HG03457 (cell line): ENCODE results near the gene AOC1.
"Not testable (repeated sequence)": the region's sequence is repeated elsewhere in the genome, so short reads cannot be mapped to it uniquely, and the experiment has no call there.

ENCODE experiments used
- ATAC-seq: cut with Tn5 transposase; IDR thresholded peaks from one replicate; pipeline ENCODE4 v1.9.1; 2021; ENCODE audit warnings: moderate number of reproducible peaks; ENCODE audit not compliant: unreplicated experiment

Gene AOC1, protein sequence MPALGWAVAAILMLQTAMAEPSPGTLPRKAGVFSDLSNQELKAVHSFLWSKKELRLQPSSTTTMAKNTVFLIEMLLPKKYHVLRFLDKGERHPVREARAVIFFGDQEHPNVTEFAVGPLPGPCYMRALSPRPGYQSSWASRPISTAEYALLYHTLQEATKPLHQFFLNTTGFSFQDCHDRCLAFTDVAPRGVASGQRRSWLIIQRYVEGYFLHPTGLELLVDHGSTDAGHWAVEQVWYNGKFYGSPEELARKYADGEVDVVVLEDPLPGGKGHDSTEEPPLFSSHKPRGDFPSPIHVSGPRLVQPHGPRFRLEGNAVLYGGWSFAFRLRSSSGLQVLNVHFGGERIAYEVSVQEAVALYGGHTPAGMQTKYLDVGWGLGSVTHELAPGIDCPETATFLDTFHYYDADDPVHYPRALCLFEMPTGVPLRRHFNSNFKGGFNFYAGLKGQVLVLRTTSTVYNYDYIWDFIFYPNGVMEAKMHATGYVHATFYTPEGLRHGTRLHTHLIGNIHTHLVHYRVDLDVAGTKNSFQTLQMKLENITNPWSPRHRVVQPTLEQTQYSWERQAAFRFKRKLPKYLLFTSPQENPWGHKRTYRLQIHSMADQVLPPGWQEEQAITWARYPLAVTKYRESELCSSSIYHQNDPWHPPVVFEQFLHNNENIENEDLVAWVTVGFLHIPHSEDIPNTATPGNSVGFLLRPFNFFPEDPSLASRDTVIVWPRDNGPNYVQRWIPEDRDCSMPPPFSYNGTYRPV

DNA sequence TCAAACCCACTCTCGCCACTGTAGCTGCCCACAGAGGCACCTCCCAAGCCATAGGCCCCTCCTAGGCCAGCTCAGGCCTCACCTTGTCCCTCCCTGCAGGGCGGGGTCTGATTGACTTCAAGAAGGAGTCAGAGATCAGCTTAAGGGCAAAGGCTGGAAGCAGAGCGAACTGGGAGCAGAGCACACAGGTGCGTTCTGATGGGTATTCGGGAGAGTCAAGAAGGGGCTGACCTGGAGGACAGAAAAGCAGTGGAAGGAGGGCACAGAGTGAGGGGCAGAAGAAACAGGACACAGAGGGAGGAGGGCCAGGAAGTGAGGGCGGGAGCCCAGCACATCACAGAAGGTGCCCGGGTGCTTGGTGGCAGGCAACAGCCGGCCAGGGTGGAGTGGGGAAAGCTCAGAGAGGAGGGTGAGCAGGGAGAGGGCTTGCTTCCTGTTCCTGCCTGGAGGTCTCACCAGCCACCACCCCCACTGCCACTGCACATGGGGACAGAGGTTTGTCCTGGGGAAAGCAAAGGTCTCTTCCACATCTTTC lies at the start of gene AOC1:
Gene AOC1, plus strand, starts transcription at position 147 of the 535 bp plus-strand sequence. CDS start 3,954 bp downstream, outside the sequence.
- no peak for ATAC-seq

- no peak for ATAC-seq
Observed at GRCh38 chr7:150803161-150803860, 49.0 kb upstream of the AOC1 start.

- ATAC-seq = no peak
Observed at GRCh38 chr7:150804802-150805201, 47.5 kb upstream of the AOC1 start.

- ATAC-seq = no peak
Observed at GRCh38 chr7:150805864-150806263, 46.5 kb upstream of the AOC1 start.

GRCh38 chr7:150806454-150806853 lies 45.9 kb upstream of the AOC1 start:
- ATAC-seq = no peak

- ATAC-seq = no peak
Observed at GRCh38 chr7:150806863-150807262, 45.5 kb upstream of the AOC1 start.

GRCh38 chr7:150807616-150808438 lies 44.5 kb upstream of the AOC1 start:
- ATAC-seq = not testable (repeated sequence)

GRCh38 chr7:150814328-150815001 lies 37.9 kb upstream of the AOC1 start:
- ATAC-seq = no peak

DNA sequence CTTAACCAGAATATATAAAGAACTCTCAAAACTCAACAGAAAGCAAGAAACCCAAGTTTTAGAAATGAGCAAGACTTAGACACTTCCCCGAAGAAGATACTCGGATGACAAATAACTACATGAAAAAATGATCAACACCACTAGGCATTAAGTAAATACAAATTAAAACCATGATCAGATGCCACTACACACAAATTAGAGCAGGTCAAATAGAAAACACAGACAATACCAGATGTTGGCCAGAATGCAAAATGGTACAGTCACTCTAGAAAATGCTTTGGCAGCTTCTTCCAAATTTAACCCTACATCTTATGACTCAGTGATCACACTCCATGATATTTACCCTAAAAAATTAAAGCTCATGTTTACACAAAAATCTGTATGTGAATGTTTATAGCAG lies 33.3 kb upstream of the AOC1 start:
- no peak for ATAC-seq

DNA sequence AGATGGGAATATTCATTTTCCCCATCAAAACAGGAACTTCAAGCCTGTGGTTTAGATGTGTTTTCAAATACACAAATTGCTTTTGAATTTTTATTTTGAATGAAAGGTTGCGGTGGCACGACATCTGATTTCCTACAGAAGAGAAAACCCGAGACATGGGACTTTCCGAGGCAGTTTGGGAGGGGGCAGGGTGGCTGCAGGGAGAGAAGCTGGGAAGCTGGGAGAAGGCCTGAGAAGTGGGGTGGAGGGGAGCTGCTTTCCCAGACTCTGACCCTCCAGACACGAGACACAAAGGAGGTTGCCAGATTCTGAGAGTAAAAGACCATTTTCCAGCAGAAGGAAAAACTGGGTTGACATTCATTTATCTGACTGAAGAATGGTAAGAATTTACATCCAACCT lies 32.2 kb upstream of the AOC1 start:
- no peak for ATAC-seq

GRCh38 chr7:150820578-150821198 lies 31.6 kb upstream of the AOC1 start:
- ATAC-seq = no peak

GRCh38 chr7:150823043-150823442 lies 29.3 kb upstream of the AOC1 start:
- no peak for ATAC-seq

DNA sequence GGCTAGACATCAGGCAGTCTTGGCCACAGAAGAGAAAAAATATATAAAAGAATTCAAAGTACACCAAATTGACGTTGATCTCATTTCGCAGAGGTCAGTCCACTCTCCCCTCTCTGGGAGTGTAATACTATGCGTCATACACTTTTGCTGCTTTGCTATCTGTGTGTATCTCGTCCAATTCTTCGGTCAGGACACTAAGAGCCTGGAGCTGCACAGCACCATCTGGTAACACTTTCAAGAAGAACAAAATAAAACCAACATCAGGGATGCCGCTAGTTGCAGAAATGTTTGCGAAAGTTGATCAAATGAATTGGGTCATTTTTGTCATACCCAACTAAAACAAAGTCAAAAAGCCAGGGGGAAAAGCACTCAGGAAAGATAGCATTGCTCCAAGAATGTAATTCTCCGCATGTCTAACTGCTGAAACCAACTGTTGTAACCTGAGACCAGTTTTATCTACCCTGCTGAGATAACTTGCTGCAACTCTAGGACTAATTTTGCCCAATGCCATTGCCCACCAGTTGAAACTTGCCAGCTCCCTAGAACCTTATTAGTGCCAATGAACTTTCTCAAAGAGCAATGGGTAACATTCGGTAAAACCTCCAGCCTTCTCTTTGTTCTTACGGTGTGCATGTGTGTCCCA lies 28.7 kb upstream of the AOC1 start:
- ATAC-seq = no peak

DNA sequence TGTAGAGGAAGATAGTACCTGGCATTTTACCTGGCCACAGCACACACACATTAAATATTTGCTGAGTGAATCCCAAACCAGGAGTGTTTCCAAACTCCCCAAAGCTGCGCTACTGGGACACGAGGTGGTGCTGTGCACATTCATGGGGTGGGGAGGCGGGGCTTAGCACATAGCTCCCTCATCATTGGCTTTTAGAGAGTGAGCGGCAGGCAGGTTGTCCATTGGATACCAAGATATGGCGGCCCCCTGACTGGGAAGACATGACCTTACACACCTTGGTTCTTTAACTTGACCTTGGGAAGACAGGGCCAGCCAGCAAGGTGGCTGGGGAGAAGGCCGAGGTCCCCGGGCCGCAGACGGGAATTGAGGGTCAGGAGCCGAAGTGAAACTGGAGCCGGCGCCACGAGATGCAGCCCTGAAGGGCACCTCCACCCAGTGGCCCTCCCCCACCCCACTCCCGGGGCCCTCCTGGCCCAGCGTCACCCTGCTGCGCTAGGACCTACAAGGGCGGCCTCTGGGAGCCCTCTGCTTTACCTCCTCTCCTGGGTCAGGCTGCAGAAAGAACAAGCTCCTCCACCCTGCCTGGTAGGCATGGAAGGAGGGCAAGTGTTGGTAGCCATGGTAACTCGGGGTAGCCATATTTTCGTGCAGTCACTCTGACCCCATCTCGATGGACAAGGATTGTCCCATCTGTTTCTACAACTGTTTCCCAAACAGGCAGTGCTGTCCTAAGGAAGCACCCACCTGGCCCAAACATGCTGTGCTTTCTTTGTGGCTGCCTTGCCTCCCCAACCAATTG lies 27.7 kb upstream of the AOC1 start:
- no peak for ATAC-seq

DNA sequence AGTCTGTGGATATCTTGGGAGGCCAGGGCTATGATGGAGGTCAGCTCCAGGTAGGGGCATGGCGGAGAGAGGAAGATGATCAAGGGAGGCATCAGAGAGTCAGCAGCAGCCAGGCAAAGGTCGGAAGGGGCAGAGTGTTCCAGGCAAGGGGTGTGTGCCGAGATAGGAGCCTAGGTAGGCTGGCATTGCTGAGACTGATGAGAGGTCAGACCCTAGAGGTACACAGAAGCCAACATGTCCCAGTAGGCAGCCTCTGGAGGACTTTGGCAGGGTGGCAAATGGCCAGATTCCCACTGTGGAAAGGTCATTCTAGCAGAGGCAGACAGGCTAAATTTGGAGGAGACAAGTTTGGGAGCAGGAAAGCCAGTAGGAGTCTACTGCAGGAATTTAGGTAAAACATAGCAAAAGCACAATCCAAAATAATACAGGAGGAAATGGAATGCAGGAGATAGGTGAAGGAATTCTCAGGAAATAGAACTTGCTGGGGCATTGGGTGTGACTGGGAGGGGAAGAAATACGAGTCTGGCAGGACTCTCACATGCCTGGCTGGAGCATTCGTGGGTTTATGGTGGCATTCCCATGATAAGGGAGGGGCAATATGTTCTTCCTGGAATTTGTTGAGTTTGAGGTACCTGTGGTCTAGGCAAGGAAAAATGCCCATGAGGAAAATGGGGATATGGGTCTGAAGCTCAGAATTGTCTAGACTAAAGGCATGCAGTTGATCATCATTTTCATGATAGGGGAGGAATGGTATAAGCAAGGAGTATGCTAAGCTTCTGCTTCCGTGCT lies 26.1 kb upstream of the AOC1 start:
- no peak for ATAC-seq

DNA sequence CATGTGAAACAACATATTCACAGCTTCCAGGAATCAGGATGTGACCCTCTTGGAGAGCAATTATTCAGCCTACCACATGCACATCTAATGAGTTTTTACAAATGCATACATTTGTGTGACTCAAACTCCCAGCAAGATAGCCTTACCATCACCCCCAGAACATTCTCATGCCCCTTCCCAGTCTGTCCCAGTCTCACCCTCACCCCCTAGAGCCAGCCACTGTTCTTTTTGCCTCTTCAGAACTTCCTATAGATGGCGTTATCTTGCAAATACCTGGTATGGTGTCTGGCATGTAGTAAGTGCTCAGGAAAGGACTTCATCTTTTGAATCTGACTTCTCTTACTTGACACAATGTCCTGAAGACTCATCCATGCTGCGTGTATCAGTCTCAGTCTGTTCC lies 23.9 kb upstream of the AOC1 start:
- no peak for ATAC-seq

- ATAC-seq = no peak
Observed at GRCh38 chr7:150829426-150829825, 22.9 kb upstream of the AOC1 start.
